Left lobe of liver (tissue), 2 donors: ENCODE results near the gene HSF2BP. TPM values are rescaled to one million over a fixed set of nuclear protein-coding genes. Genes with fewer than 3 reads are reported as not detected.
"Not testable (repeated sequence)": the region's sequence is repeated elsewhere in the genome, so short reads cannot be mapped to it uniquely, and the experiment has no call there.

ENCODE experiments used
- ATAC-seq: fragments of 200-7000 bp; cut with Tn5 transposase; one replicate; pipeline ENCODE4 v1.9.1; 2020; ENCODE audit warnings: mild to moderate bottlenecking, moderate library complexity
- DNase-seq: peaks from one replicate; pipeline ENCODE4 v3.0.0-alpha.2; 2020; ENCODE audit warnings: low spot score
- total RNA-seq: library from RNA; stranded (reverse); gene quantifications from one replicate; pipeline ENCODE4 v1.2.1, GENCODE V29; 2021
- donor health status: DM: no; HTN: no; CAD: no; lungs with moderate emphysema.
- donor health status: DM: no; HTN: yes; CAD: no.

Gene HSF2BP
- total RNA-seq, 1 donor from 2014 or later: 0.20 TPM

DNA sequence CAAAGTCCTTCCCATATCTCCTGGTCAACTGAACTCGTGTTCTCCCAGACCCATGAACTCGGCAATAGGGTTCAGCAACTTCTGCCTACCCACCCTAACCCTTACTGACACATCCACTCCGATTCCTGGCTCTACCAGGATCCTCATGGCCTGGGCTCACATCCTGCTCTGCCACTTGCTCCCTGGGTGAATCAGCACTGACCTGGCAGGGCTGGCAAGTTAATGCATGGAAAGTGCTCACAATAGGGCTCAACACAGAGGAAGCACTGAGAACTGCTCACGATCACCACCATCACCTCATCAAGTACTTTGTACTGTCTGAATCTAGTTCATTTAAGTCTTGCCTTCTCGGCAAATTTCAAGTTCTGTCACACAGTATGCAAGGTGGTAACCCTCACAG is 96.8 kb downstream of the HSF2BP start:
- not testable (repeated sequence) for ATAC-seq, DNase-seq

DNA sequence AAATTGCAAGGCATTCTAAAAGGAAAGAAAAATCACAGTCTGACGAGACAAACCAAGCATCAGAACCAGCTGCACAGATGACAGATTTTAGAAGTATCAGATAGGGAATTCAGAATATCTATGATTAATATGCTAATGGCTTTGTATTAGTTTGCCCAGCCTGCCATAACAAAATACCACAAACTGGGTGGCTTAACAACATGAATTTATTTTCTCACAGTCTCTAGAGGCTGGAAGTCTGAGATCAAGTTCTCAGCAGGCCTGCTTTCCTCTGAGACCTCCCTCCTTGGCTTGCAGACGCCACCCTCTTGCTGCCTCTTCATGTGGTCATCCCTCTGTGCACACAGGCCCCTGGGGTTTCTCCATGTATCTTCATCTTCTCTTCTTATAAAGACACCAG is 118.7 kb downstream of the HSF2BP start:
- not testable (repeated sequence) for ATAC-seq

GRCh38 chr21:43522495-43523131 is 136.7 kb downstream of the HSF2BP start:
- not testable (repeated sequence) for DNase-seq, ATAC-seq

More for the DNA sequence above, 118.7 kb downstream of the HSF2BP start:
- DNase-seq: not testable (repeated sequence)

DNA sequence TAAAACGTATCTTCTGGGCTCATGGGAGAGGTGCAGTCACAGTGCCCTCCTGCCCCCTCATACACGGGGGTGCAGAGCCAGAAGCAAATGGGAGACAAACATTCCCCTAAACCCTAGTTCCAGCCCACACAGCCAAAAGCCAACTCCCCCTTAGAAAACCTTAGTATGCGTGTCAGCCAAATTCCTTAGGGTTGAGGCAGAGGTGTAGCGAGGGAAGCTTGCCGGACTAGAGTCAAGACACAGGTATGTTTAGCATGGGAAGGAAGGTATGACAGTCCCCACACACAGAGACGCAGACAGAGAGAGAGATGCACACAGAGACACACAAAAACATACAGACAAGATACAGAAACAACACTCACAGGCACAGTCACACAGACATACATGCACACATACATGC is 141.6 kb downstream of the HSF2BP start:
- DNase-seq, ATAC-seq: not testable (repeated sequence)

DNA sequence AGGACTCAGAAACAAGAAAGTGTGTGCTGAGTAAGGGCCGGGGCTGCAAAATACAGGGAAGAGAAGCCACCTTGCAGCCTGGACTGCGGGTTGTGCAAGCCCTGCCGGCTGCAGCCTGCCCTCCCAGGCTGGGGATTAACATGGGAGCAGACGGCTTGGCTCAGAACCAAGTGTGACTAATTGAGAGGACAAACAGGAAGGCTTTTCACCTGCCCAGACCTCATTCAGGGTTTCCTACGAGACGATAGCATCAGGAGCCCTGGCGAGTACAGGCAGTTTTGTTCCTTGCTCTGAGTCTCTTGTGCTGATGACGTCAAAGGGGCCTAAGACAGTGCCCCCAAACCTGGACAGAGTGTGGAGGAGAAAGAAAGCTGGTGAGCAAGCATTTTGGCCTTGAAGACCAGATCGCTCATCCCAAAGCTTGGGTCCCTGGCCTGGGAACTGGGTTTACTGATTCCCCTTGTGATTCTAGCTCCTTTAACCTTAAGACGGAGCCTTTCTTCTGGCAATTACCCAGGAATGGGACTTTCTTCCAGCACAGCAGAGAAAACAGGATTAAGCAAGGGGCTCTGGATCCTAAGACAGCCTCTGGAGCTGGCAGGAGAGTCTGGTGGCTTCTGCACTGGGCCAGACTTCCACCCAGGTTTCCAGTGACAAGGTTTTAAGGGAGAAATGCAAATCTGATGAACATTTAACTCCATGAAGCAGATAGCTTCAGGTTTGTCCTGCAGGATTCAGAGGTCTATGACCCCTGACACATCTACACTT is 142.2 kb downstream of the HSF2BP start:
- ATAC-seq: peak; percentile 79
- not testable (repeated sequence) for DNase-seq

- peak; percentile 5 for ATAC-seq
Measured at GRCh38 chr21:43516295-43516847, 142.9 kb downstream of the HSF2BP start.

GRCh38 chr21:43514834-43515233 is 144.5 kb downstream of the HSF2BP start:
- DNase-seq: not testable (repeated sequence)
- ATAC-seq: peak; percentile 61

More at GRCh38 chr21:43516295-43516847, 142.9 kb downstream of the HSF2BP start:
- not testable (repeated sequence) for DNase-seq

DNA sequence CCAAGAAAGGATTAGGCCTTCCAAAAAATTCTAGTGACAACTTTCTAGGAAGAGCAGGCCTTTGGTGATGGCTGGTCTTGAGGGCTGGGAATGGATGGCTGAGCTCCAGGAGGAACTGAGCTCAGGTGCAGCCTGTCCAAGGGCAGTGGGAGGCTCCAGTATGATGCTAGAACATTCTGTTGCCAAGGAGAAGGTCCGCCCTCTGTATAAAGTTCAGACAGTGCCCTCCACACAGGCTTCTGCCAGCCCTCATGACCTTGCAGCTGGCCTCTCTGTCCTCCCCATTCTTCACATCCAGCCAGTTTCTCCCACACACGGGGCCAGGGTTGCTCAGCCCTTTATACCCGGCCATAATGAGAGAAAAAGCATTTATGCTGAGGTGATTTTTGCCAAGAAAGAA is 146.3 kb downstream of the HSF2BP start:
- ATAC-seq: peak; percentile 64

DNA sequence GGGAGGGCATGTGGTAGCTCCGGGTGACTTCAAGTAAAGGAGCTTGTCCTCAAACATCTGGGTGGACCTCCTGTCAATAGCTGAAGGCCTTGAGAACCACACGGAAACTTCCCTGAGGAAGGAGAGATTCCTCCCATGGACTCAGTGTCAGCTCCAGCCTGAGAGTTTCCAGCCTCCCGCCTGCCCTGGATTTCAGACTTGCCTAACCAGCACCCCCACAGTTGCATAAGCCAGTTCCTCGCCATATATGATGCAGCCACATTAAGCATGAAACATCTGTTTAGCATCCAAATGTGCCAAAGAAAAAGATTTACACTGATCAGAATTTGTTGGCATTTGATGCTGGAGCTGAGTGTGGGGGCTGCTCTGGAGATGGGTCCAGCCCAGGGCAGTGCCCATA is 148.1 kb downstream of the HSF2BP start:
- not testable (repeated sequence) for DNase-seq, ATAC-seq

More for the DNA sequence above, 146.3 kb downstream of the HSF2BP start:
- not testable (repeated sequence) for DNase-seq

GRCh38 chr21:43510669-43511068 is 148.6 kb downstream of the HSF2BP start:
- not testable (repeated sequence) for ATAC-seq, DNase-seq

- not testable (repeated sequence) for ATAC-seq, DNase-seq
Measured at GRCh38 chr21:43503892-43504291, 155.4 kb downstream of the HSF2BP start.

GRCh38 chr21:43503075-43503750 is 156.1 kb downstream of the HSF2BP start:
- not testable (repeated sequence) for DNase-seq
- peak; percentile 83 for ATAC-seq

DNA sequence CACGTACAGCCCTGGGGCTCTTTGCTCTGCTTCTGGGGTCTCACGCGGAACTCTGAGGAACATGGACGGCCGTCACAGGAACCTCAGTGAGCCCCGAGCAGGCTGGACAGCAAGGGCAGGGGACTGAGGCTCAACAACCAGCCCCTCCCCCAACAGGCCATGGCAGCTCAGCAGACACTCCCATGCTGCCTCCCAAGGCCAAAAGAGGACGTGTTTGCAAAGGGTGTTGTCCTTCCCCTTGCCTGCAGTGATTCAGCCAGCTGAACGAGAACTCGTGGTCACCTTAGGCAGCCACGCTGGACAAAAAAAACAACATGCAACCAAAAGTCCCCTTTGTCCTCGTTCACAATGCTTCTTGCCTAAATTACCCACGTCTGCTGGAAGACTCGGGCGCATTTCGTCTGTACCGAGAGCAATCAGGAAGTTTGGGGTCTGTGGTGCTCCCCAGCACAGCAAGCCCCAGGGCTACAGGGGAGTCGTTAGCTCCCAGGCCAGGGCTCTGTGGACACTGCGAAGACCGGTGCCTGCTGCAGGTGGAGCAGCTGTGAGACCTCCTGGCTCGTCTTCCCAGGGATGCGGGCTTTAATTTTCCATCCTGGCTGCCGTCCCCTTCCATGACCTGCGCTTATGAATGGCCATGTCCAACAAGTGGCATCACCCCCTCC is 156.7 kb downstream of the HSF2BP start:
- DNase-seq: not testable (repeated sequence)
- ATAC-seq: peak; percentile 73

GRCh38 chr21:43498924-43499323 is 160.4 kb downstream of the HSF2BP start:
- ATAC-seq, DNase-seq: not testable (repeated sequence)

GRCh38 chr21:43498065-43498464 is 161.2 kb downstream of the HSF2BP start:
- peak; percentile 36 for ATAC-seq
- DNase-seq: not testable (repeated sequence)

- DNase-seq: not testable (repeated sequence)
Measured at GRCh38 chr21:43494279-43495012, 164.8 kb downstream of the HSF2BP start.

GRCh38 chr21:43493471-43493870 is 165.8 kb downstream of the HSF2BP start:
- not testable (repeated sequence) for DNase-seq
- peak; percentile 11 for ATAC-seq

More at GRCh38 chr21:43494279-43495012, 164.8 kb downstream of the HSF2BP start:
- ATAC-seq: peak; percentile 83

GRCh38 chr21:43488235-43488634 is 171.1 kb downstream of the HSF2BP start:
- not testable (repeated sequence) for DNase-seq, ATAC-seq

DNA sequence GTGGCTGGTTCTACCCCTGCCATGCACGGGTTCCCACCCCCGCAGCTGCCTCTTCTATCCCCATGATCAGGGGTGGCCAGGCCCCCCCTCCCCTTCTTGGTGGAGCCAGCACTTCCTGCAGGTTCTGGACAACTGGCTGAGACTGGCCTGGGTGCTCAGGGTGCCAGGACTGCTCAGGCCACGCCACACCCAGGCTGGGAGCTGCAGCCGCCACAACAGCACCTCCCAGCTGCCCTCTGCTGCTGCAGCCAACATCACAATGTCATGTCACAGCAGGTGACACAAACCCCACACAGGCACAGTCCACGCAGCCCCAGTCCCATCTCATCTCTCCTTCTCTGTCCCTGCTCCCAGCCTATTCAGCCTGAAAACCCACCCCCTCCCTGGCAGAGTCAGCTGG is 173.2 kb downstream of the HSF2BP start:
- not testable (repeated sequence) for DNase-seq
- ATAC-seq: peak; percentile 59
